Activated CD4-positive, alpha-beta T cell treated with anti-CD3 and anti-CD28 coated beads, Interleukin-2, amount 50 U/mL, for 1 hour (primary cell): Measurements from ENCODE around the gene RBM19.

Experiments
- DNase-seq: peaks from one replicate; pipeline ENCODE4 v3.0.0-alpha.2; 2020

RBM19 gene

DNA sequence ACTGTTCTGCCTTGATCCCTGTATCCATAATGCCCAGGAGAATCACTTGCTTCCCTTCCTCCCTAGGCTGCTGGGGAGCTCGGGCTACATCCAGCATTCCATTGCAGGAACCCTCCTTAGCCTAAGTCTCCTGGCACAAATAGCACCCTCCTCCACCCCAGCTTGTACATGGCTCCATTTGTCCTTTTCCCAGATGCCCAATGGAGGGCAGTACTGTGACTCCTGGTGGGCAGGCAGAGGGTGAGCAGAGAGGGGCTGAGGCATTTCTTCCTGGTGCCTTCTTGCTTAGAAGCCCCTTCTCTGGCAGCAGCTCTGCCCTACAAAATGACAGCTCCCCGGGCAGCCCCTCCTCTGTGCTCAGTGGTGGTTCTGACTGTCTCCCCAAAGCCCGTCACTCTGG, 86.5 kb downstream of the RBM19 start:
- DNase-seq, result no peak

GRCh38 chr12:113877607-113878006, 88.5 kb downstream of the RBM19 start:
- no peak for DNase-seq

DNA sequence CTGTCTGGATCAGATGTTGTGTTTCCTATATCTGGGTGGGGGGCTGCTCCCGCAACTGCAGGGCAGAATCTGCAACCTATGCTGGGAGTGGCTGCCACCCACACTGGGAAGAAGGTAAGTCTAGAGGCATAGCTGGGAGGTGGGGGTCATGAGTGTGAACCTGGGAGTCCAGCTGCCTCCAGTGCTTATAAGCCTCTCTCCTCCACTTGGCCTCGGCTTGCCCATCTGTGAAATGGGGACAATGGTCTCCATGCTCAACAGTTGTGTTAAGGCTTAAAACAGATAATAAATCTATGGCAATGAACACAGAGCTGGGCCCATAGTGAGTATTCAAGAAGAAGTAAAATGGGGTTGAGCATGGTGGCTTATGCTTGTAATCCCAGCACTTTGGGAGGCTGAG, 90.0 kb downstream of the RBM19 start:
- DNase-seq, result no peak

DNA sequence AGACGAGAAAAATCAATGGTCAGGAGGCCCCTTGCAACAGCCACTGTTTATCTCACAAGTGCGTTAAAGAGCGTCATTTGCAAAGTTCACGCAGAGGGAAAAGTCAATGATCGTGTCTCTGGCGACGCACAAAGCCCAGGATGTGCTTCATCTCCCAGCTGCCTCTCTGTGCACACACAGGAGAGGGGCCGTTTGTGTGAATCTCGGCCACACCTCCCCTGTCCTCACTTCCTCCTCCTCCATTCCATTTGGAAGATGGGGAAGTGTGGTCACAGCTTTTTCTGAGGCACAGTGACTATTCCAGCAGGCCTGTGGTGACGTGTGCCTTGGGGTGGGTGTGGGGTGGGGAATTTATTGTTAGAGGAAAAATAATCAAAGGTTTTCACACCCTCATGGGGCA, 90.4 kb downstream of the RBM19 start:
- no peak for DNase-seq

DNA sequence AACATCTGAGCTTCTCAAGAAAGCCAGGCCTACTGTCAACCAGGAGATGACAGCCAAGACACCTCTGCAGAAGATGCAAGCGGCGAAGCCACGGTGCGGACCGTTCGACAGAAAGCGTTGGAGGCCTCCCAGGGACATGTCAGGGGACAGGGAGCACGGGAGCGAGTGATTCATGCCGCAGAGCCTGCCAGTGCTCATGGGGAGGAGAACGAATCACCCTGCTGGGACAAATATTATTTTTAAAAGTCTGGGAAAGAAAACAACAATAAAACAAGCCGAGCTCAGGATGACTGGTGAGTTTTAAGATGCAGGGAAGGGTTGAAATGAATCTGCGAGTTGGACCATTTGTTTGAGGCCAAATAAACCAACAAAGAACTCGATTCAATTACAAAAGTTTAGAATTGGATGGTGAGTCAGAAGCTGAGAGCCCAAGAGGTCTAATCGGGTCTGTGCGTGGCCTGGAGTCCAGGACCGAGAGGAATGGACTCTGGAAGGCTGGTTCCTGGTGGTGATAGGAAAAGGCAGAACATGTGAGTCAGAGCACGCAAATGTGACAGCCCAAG, 91.0 kb downstream of the RBM19 start:
- DNase-seq, result no peak

GRCh38 chr12:113874326-113874725, 91.8 kb downstream of the RBM19 start:
- no peak for DNase-seq

DNA sequence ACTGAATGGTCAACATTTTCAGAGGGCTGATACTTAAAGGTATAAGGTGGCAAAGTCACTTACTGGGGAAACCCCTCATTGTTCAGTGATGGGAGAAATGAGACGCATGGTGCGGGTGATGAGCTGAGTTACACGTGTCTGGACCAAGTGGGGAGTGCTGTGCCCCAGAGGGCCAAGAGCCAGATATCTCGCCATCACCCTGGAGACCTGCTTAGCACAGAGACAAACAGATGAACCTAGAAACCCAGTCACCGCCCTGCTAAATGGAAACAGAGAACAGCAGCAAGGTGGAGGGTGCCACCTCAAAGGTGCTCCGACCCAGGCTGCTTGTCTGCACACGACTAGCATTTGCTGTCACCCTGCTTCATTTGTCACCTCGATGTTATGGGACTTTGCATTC, 92.4 kb downstream of the RBM19 start:
- DNase-seq, result no peak

- no peak for DNase-seq
Observed at GRCh38 chr12:113870890-113871289, 95.2 kb downstream of the RBM19 start.

DNA sequence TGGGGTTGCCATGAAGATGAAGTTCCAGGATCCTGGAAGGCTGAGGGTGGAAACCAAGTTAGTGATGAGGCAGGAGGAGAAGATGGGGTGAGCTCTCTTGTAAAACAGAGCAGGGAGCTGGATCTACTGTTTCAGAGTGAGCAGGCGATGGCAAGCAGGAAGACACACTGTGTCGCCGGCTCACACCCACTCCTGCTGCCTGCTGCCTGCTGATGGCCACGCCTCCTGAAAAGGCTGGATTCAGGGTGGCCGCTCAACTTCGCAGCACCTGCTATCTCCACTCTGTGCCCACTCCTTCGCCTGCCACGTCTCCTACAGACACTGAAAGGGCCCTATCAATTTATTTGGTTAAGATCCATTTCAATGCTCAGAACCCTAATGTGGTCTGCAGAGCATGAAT, 96.1 kb downstream of the RBM19 start:
- DNase-seq, result no peak

GRCh38 chr12:113868365-113868764, 97.8 kb downstream of the RBM19 start:
- DNase-seq, result no peak

DNA sequence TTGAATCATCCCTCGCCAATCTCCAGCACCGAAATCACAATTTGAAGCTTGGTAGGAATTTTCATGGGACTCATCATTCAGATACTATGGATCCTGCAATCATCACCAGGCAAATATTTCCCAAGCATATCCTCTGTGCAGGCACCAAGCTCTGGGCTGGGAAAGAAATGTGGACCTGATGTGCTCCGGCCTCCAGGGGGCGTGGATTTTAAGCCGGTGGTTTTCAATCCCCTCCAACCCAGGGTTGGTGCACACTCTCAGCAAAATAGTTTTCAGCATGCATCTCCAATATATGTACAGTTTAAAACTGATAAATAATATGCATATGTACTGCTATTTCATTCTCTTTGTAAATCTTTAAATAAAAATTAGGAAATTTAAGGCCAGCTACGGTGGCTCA, 98.9 kb downstream of the RBM19 start:
- no peak for DNase-seq

DNA sequence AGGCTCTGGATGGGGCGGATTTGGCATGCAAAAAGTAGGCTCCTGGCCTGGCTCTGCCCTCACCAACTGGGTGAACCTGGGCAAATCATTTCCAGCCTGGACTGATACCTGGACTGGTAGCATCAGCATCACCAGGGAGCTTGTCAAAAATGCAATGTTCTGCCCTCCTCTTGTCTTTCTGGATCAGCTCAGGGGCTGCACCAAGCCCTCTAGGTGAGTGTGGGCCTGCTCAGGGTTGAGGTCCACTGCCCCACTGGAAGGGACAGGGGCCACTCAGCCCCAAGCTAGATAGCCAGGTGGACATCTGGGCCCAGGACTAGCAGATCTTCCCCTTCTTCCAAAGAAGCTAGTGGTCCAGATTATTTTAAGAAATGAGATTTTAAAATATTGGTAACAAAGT, 99.6 kb downstream of the RBM19 start:
- no peak for DNase-seq

- DNase-seq, result no peak
Observed at GRCh38 chr12:113863455-113863845, 102.7 kb downstream of the RBM19 start.

- DNase-seq, result no peak
Observed at GRCh38 chr12:113862590-113863454, 103.3 kb downstream of the RBM19 start.

GRCh38 chr12:113861708-113862312, 104.3 kb downstream of the RBM19 start:
- DNase-seq, result no peak

DNA sequence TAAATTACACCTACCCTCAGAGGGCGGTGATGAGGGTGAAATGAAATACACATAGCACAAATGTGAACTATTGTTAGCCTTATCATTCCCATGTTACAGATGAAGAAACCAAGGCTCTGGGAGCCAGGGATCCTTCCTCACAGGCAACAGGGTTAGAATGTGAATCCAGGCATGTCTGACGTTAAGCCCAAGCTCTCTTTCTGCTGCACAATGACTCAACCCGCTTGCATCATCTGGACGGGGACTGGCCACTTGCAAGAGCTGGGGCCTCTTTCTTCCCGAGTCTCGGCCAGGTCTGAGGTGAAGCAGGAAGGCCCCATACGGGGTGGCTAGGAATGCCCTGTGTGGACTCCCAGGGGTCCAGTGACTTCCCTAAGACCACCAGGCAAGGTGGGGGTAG, 105.2 kb downstream of the RBM19 start:
- no peak for DNase-seq

DNA sequence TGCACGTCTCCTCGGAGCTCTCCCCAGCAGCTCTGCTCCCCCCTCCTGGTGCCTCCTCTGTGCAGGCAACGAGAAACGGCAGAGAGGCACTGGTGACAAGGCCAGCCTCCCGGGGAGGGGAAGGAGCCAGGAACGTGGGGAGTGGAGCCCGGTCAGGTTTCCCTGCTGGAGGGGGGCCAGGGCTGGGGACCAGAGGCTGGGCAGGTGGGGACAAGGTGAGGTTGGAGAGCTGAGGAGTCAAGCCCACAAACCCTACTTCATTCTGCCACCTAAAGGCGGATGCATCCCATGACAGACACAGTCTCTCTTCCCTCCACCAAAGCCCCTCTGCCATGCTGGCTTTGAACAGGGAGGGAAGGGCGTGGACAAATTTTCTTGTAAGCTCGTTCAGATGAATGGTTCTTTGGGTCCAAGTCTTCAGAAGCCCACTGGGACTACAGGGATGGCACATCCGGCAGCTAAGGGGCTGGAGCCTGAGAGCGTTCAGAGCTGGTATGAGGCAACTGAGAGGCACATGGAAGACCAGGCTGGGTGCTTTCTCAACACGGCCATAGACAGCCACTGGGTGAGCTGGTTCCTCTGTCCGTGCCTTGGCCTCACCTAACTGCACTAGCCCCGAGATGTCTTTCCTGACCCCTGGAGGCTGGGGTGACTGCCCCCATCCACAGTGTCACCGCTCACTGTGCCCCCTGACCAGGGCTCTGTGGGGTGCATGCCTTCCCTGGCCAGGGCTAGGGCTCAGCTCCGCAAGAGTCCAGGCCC, 105.9 kb downstream of the RBM19 start:
- no peak for DNase-seq

GRCh38 chr12:113858841-113859386, 107.2 kb downstream of the RBM19 start:
- no peak for DNase-seq

- DNase-seq, result no peak
Observed at GRCh38 chr12:113857371-113857770, 108.8 kb downstream of the RBM19 start.

- DNase-seq, result no peak
Observed at GRCh38 chr12:113855998-113856397, 110.1 kb downstream of the RBM19 start.

- DNase-seq, result no peak
Observed at GRCh38 chr12:113854385-113855142, 111.6 kb downstream of the RBM19 start.

- no peak for DNase-seq
Observed at GRCh38 chr12:113853491-113853890, 112.6 kb downstream of the RBM19 start.
